Dendritic cell treated with granulocyte-macrophage colony-stimulating factor and Interleukin-4, amounts not matched to agents 40 ng/mL and 50 ng/mL, for 4 days (primary cell): Measurements from ENCODE around the gene CORO7.

Experiments
- H3K27ac Mint-ChIP-seq: one replicate; pipeline ENCODE4 v1.8.0; 2022; ENCODE audit warnings: mild to moderate bottlenecking, mixed read lengths
- H3K27me3 Mint-ChIP-seq: one replicate; pipeline ENCODE4 v1.8.0; 2022; ENCODE audit warnings: mild to moderate bottlenecking, mixed read lengths
- H3K36me3 Mint-ChIP-seq: one replicate; pipeline ENCODE4 v1.8.0; 2022; ENCODE audit warnings: low read depth, mixed read lengths
- H3K4me1 Mint-ChIP-seq: one replicate; pipeline ENCODE4 v1.8.0; 2022; ENCODE audit warnings: low read depth, mixed read lengths
- H3K4me3 Mint-ChIP-seq: one replicate; pipeline ENCODE4 v1.8.0; 2022; ENCODE audit warnings: mild to moderate bottlenecking, moderate library complexity, mixed read lengths
- H3K9me3 Mint-ChIP-seq: one replicate; pipeline ENCODE4 v1.8.0; 2022; ENCODE audit warnings: mixed read lengths
- intact Hi-C: fragments of 100-400 bp; cut with micrococcal nuclease; formaldehyde crosslinking; loops from one replicate; pipeline ENCODE4 v1.15.0; 2022

CORO7 gene

GRCh38 chr16:4378161-4378666, 38.2 kb downstream of the CORO7 start:
- Mint-ChIP-seq H3K27ac (no peak overlapping the region), H3K9me3 (no peaks in the 10 kb centered on the region), H3K4me1 (peaks cover 36% of the 10 kb centered on the region), H3K27me3 (no peaks in the 10 kb centered on the region), H3K4me3 (no peak overlapping the region), H3K36me3 (peaks cover 100% of the 10 kb centered on the region)
- intact Hi-C loops = no loop called here

- intact Hi-C loops = no loop called here
- Mint-ChIP-seq H3K4me3 (no peak overlapping the region), H3K36me3 (peaks cover 100% of the 10 kb centered on the region), H3K4me1 (peaks cover 41% of the 10 kb centered on the region), H3K9me3 (no peaks in the 10 kb centered on the region), H3K27me3 (no peaks in the 10 kb centered on the region), H3K27ac (no peak overlapping the region)
Measured at GRCh38 chr16:4377573-4378154, 38.7 kb downstream of the CORO7 start.

- no peaks in the 10 kb centered on the region for H3K27me3 Mint-ChIP-seq
- H3K4me3 Mint-ChIP-seq = no peak overlapping the region
- H3K9me3 Mint-ChIP-seq = no peaks in the 10 kb centered on the region
- H3K4me1 Mint-ChIP-seq = peaks cover 48% of the 10 kb centered on the region
- H3K36me3 Mint-ChIP-seq = peaks cover 94% of the 10 kb centered on the region
- H3K27ac Mint-ChIP-seq = peak overlapping the region; percentile 12
- intact Hi-C loops = no loop called here
Measured at GRCh38 chr16:4376893-4377572, 39.4 kb downstream of the CORO7 start.

DNA sequence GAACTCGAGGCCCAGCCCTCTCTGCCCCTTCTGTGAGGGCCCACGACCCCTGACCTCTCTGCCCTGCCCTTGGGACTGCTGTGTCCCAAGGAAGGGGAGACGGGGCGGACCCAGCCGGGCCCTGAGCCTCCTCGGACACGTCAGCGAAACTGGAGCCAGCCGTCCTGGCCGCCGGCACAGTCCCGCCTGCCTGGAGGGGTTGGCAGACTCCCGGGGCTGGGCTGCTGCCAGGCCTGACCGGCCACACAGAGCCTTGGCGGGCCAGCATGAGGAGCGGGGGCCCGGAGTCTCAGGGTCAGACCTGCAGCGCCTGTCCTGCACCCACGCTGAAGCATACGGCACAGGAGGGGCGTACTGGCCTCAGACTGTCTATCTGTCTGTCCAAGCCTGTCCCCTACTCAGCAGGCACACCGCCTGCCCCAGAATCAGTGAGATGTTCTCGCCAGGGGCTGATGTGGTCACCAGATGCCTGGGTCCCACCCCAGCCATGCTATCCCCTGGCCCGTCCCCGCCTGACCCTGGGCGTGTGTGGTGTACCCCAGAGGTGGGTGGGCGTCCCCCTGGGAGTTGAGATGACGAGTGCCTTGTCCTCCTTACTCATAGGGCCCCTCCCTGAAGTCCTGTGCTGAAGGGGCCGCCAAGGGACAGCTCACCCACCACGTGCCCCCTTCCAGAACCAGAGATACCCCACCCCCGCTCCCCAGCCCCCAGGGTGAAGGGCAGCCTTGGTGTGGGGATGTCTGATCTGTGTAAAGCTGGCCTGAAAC, 40.1 kb downstream of the CORO7 start:
- no peaks in the 10 kb centered on the region for H3K27me3 Mint-ChIP-seq
- H3K4me3 Mint-ChIP-seq = no peak overlapping the region
- H3K9me3 Mint-ChIP-seq = no peaks in the 10 kb centered on the region
- peak overlapping the region; percentile 12 for H3K27ac Mint-ChIP-seq
- H3K36me3 Mint-ChIP-seq = peaks cover 87% of the 10 kb centered on the region
- intact Hi-C loops = no loop called here
- peaks cover 50% of the 10 kb centered on the region for H3K4me1 Mint-ChIP-seq

DNA sequence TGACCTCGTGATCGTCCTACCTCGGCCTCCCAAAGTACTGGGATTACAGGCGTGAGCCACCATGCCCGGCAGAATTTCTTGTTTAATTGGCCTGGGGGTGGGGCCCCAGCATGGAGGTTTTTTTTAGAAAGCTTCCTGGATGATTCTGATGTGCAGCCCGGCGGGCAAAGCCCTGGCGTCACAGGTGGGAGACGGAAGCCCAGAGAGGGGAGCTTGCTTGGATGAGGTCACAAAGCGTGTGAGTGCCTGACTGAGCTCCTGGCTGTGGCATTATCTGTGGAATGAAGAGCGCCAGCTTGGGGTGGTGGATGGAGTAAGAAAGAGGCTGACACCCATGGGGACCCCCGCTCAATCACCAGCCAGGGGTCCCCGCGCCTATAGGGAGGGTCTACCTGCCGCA, 40.7 kb downstream of the CORO7 start:
- Mint-ChIP-seq H3K9me3 (no peaks in the 10 kb centered on the region), H3K36me3 (peaks cover 87% of the 10 kb centered on the region), H3K4me1 (peaks cover 54% of the 10 kb centered on the region), H3K27ac (no peak overlapping the region), H3K4me3 (no peak overlapping the region), H3K27me3 (no peaks in the 10 kb centered on the region)
- intact Hi-C loops = no loop called here

- H3K36me3 Mint-ChIP-seq = peaks cover 87% of the 10 kb centered on the region
- no peaks in the 10 kb centered on the region for H3K9me3 Mint-ChIP-seq
- H3K27me3 Mint-ChIP-seq = no peaks in the 10 kb centered on the region
- H3K4me1 Mint-ChIP-seq = peaks cover 63% of the 10 kb centered on the region
- H3K4me3 Mint-ChIP-seq = no peak overlapping the region
- no peak overlapping the region for H3K27ac Mint-ChIP-seq
- intact Hi-C loops = no loop called here
Measured at GRCh38 chr16:4373909-4374742, 42.3 kb downstream of the CORO7 start.

DNA sequence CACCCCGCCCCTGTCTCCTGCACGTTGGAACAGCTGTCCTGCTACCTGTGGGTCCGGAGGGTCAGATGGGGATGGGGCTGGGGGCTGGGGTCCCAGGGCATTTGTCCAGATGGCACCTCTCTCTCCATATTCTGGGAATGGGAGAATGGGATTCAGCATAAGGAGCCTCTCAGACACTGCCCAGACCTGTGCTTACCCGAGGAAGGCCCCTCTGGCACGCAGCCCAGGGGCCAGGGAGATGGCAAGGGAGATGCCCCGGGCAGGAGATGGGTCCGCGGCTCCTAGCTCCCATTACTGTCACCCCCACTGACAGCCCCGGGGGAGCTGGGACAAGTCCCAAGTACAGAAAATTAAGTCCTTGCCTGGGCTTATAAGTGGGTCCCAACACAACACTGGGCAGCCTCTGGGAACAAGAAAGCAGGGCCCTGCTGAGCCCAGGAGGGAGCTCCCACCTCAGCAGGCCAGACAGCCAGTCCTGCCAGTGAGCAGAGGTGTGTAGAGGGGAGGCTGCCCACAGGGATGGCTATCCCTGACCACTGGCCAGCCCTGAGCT, 43.0 kb downstream of the CORO7 start:
- intact Hi-C loops = no loop called here
- peaks cover 87% of the 10 kb centered on the region for H3K36me3 Mint-ChIP-seq
- no peak overlapping the region for H3K4me3 Mint-ChIP-seq
- no peak overlapping the region for H3K27ac Mint-ChIP-seq
- H3K4me1 Mint-ChIP-seq = peaks cover 59% of the 10 kb centered on the region
- H3K27me3 Mint-ChIP-seq = no peaks in the 10 kb centered on the region
- H3K9me3 Mint-ChIP-seq = no peaks in the 10 kb centered on the region

DNA sequence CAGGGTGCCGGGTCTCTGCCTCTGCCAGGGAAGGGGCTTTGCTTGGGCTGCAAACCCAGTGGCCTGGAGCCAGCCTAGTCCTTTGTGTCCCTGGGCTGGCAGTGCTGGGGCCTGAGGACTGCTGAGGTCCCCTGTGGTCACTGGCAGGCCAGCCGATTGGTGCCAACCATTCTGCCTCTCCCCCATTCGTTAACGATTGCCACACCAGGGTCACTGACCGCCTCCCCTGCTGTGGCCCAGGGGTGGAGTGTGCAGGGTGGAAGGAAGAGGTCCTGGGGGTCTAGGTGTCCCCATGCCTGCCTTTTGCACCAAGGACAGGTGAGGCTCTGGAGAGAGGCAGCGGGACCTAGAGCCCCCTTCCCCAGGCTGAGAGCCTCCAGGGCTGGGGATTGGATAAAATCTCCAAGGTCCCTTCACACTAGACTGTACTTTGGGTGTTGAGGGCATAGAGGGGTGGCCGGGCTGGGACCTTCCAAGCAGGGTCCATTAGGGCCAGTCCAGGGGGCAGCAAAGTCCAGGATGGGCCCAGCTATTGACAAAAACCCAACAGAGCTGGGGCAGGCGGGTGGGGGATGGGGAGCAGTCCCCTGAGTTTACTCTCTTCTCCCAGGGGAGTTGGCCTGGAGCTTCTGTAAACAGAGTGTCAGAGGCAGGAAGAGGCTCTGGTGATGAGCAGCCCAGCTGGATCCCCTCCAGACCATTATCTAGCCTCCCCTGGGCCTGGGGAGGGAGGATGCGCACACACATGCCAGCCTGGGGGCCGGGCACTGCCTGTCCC, 43.6 kb downstream of the CORO7 start:
- peak overlapping the region; percentile 65 for H3K4me3 Mint-ChIP-seq
- H3K27ac Mint-ChIP-seq = no peak overlapping the region
- peaks cover 87% of the 10 kb centered on the region for H3K36me3 Mint-ChIP-seq
- H3K27me3 Mint-ChIP-seq = no peaks in the 10 kb centered on the region
- intact Hi-C loops = no loop called here
- H3K9me3 Mint-ChIP-seq = no peaks in the 10 kb centered on the region
- peaks cover 52% of the 10 kb centered on the region for H3K4me1 Mint-ChIP-seq

DNA sequence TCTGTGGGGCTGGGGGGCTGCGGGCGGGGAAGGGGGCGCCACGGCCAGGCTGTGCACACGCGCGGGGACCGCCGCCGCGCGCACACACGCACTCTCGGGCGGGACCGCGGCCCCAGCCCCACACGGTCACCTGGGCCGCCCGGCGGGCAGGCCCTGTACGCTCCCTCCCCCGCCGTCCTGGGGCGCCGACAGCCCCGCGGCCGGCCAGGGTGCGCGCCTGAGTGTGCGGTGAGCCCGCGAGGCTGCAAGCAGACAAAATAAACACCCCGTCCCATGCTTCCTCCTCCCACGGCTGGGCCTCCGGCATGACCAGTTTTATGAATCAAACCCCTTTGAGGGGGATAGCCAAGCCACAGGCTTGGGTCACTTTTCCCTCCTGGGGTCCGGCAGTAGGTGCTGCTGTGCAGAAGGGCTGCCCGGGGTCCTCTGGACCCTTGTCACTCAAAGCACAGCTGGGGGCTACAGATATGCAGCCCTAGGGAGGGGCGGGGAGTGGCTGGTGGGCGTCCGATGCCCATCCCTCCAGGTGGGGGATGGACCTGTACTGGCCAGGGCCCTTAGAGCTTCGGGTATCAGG, 44.3 kb downstream of the CORO7 start:
- Mint-ChIP-seq H3K27ac (no peak overlapping the region), H3K4me1 (peaks cover 52% of the 10 kb centered on the region)

DNA sequence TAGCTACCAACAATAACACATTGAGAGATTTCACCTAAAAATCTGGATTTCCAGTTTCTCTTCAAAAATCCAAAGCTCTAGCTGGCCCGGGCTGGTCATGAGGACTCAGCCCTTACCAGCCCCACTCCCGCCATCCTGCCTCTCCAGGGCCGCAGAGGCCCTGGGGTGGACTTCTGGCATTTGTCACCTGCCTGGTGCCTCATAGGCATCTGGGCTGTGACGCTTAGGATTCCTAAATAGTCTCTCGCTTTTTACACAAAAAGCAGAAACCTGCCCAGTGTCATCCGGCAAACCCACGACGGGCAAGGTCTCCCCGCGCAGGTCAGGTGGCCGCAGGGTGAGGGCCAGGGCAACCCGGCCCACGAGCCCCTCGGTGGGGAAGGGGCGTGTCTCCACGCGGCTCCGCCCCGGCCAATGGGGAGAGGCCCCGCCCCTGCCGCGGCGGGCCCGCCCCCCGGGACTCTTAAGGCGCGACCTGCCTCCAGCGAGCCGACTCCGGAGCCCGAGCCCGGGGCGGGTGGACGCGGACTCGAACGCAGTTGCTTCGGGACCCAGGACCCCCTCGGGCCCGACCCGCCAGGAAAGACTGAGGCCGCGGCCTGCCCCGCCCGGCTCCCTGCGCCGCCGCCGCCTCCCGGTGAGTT, 44.9 kb downstream of the CORO7 start, which contains the start of gene VASN:
VASN (plus strand) TSS at position 492 of the 644 bp plus-strand sequence. CDS start 9,030 bp downstream, outside the sequence.
- Mint-ChIP-seq H3K27me3 (no peaks in the 10 kb centered on the region), H3K4me3 (peak within 1 kb of the TSS; percentile 65), H3K9me3 (no peaks in the 10 kb centered on the region), H3K36me3 (peaks cover 87% of the 10 kb centered on the region), H3K27ac (no peak within 1 kb of the TSS), H3K4me1 (peaks cover 52% of the 10 kb centered on the region)
- intact Hi-C loops = no loop called here

More for the DNA sequence above, 44.3 kb downstream of the CORO7 start:
- no peaks in the 10 kb centered on the region for H3K27me3 Mint-ChIP-seq
- H3K4me3 Mint-ChIP-seq = peak overlapping the region; percentile 65
- intact Hi-C loops = no loop called here
- peaks cover 87% of the 10 kb centered on the region for H3K36me3 Mint-ChIP-seq
- H3K9me3 Mint-ChIP-seq = no peaks in the 10 kb centered on the region

DNA sequence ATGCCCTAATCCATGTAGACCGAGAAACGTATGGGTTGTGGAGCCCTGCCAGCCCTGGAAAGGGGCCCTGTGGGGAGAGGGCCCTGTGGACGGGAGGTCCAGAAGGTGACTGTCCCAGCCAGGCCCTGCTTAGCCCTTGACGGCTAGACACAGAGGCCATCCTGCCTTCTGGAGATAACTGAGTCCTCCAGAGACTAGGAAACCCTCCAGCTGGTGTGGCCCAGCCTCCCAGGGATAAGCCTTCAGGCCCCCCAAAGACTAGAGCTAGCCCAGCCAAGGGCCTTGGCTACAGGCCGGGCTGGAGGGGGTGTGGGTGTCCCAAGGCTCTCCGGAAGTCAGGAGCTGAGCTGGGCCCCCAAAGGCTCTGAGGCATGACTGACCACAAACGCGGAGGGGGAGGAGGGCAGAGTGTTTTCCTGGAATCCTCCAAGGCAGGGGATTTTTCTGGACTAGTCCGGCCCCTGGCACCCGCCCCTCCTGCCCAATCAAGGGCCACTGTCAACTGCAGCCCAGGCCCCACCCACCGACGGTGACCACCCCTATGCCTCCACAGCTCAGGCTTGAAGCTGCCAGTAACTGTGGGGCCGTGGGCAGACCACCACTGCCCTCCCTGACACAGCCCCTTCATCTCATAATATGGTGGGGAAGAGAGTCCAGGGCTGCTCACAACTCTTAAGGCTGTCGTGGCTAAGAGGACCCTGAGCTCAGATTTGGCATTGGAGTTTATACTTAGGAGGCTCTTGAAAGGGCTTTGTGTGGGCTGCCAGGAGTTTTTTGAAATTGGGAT, 45.6 kb downstream of the CORO7 start:
- no peak overlapping the region for H3K27ac Mint-ChIP-seq

More for the DNA sequence above, 45.6 kb downstream of the CORO7 start:
- peaks cover 52% of the 10 kb centered on the region for H3K4me1 Mint-ChIP-seq
- no peak overlapping the region for H3K4me3 Mint-ChIP-seq
- no peaks in the 10 kb centered on the region for H3K9me3 Mint-ChIP-seq
- peaks cover 87% of the 10 kb centered on the region for H3K36me3 Mint-ChIP-seq
- intact Hi-C loops = no loop called here
- no peaks in the 10 kb centered on the region for H3K27me3 Mint-ChIP-seq
